ENCODE measurements around the gene NELL1. TPM values are rescaled to one million over a fixed set of nuclear protein-coding genes. Genes with fewer than 3 reads are reported as not detected.

NELL1 gene
- total and polyA plus RNA-seq, 3 experiments from 2014 or later: not detected

DNA sequence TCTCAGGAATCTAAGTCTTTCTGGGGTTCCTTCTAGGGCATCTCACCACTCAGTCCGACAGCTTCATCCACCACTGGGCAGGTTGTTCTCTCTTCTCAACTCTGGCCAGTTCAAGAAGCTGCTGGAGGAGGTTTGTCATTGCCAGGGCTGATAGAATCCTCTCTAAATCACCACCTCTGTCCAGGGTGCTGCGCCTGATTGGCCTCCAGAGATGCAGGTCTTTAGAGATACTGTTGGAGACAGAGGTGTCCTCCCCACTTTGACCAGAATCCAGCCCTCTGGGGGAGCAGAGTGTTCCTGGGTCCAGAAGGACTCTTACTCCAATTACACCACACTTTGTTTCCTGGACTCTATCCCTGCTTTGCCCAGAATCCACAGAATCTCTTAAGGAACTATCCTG, 90.2 kb downstream of the NELL1 start:
- Histone ChIP-seq H3K4me3 (ENCODE audit: low read length) (no peak overlapping the region), H3K27ac (ENCODE audit: low read depth, low read length) (no peak overlapping the region), H3K27me3 (ENCODE audit: insufficient read depth, low read length, poor library complexity, severe bottlenecking) (no peaks in the 10 kb centered on the region), H3K36me3 (ENCODE audit: insufficient read depth, low read length) (no peaks in the 10 kb centered on the region), H3K4me1 (ENCODE audit: insufficient read depth, low read length) (no peaks in the 10 kb centered on the region), H3K9me3 (ENCODE audit: low read length) (no peaks in the 10 kb centered on the region)
- ChIA-PET POLR2A (no interaction called here), CTCF (no interaction called here)
- no peaks in the 10 kb centered on the region for H3K27me3 Mint-ChIP-seq
- peaks cover 0 to 7% (median 3%) of the 10 kb centered on the region in 5 donors for H3K9me3 Mint-ChIP-seq
- H3K4me3 Mint-ChIP-seq: no peak overlapping the region
- H3K4me1 Mint-ChIP-seq: no peaks in the 10 kb centered on the region
- H3K36me3 Mint-ChIP-seq: no peaks in the 10 kb centered on the region
- DNase-seq: no peak
- no peak overlapping the region for H3K27ac Mint-ChIP-seq

- Histone ChIP-seq H3K27me3 (ENCODE audit: insufficient read depth, low read length, poor library complexity, severe bottlenecking) (no peaks in the 10 kb centered on the region), H3K27ac (ENCODE audit: low read depth, low read length) (no peak overlapping the region), H3K36me3 (ENCODE audit: insufficient read depth, low read length) (no peaks in the 10 kb centered on the region), H3K9me3 (ENCODE audit: low read length) (no peaks in the 10 kb centered on the region), H3K4me3 (ENCODE audit: low read length) (no peak overlapping the region), H3K4me1 (ENCODE audit: insufficient read depth, low read length) (no peaks in the 10 kb centered on the region)
- no peak overlapping the region for H3K4me3 Mint-ChIP-seq
- DNase-seq: no peak
- no peaks in the 10 kb centered on the region for H3K4me1 Mint-ChIP-seq
- POLR2A ChIA-PET: no interaction called here
- no peaks in the 10 kb centered on the region for H3K27me3 Mint-ChIP-seq
- no peak overlapping the region for H3K27ac Mint-ChIP-seq
- no peaks in the 10 kb centered on the region for H3K36me3 Mint-ChIP-seq
- CTCF ChIA-PET: no interaction called here
- H3K9me3 Mint-ChIP-seq: peaks cover 0 to 7% (median 6%) of the 10 kb centered on the region in 5 donors
These were observed 91.4 kb downstream of the NELL1 start for GRCh38 chr11:20760811-20761210.

DNA sequence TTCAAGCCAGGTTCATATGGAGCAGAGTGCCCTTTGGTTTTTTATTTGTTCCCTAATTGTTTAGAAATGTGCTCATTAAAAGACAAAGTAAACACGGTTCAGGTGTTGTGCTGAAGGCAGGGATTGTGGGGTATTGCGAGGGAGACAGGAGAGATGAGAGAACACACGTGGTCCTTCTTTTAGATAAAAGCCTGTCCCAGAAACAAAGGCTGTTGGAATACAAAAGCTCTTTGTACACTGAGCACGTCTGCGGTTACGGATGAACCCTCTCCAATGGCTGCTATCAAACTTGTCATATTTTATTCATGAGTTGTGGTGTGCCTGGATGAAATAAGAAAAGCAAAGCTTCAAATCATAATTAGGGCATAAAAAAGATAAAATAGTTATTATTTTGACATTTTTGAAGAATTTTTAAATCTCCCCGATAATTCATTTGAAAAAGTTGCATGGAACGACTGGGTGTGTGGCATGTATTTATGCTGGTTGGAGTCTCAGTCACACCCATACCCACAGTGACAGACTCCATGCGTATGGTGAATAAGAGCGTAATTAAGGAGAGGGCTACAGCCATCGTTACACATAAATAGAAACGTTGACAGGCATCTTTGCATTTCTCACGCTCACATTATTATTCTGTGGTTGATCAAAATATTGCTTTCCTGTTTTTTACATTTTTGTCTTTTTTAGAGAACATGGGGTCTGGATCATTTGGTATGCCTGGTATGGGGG, 92.9 kb downstream of the NELL1 start:
- Mint-ChIP-seq H3K36me3 (no peaks in the 10 kb centered on the region), H3K27me3 (no peaks in the 10 kb centered on the region), H3K9me3 (peaks cover 0 to 6% (median 4%) of the 10 kb centered on the region in 5 donors), H3K27ac (no peak overlapping the region), H3K4me1 (no peaks in the 10 kb centered on the region), H3K4me3 (no peak overlapping the region)
- H3K27ac ChIP-seq (ENCODE audit: low read depth, low read length): no peak overlapping the region
- CTCF ChIA-PET: no interaction called here
- no peaks in the 10 kb centered on the region for H3K36me3 ChIP-seq (ENCODE audit: insufficient read depth, low read length)
- no peaks in the 10 kb centered on the region for H3K9me3 ChIP-seq (ENCODE audit: low read length)
- no peaks in the 10 kb centered on the region for H3K4me1 ChIP-seq (ENCODE audit: insufficient read depth, low read length)
- POLR2A ChIA-PET: no interaction called here
- no peaks in the 10 kb centered on the region for H3K27me3 ChIP-seq (ENCODE audit: insufficient read depth, low read length, poor library complexity, severe bottlenecking)
- no peak overlapping the region for H3K4me3 ChIP-seq (ENCODE audit: low read length)
- DNase-seq: no peak

- Mint-ChIP-seq H3K9me3 (peaks cover 0 to 6% (median 3%) of the 10 kb centered on the region in 5 donors), H3K27me3 (no peaks in the 10 kb centered on the region), H3K27ac (no peak overlapping the region), H3K36me3 (no peaks in the 10 kb centered on the region), H3K4me1 (no peaks in the 10 kb centered on the region), H3K4me3 (no peak overlapping the region)
- no peaks in the 10 kb centered on the region for H3K9me3 ChIP-seq (ENCODE audit: low read length)
- no peaks in the 10 kb centered on the region for H3K4me1 ChIP-seq (ENCODE audit: insufficient read depth, low read length)
- no peak overlapping the region for H3K4me3 ChIP-seq (ENCODE audit: low read length)
- POLR2A ChIA-PET: no interaction called here
- H3K27me3 ChIP-seq (ENCODE audit: insufficient read depth, low read length, poor library complexity, severe bottlenecking): no peaks in the 10 kb centered on the region
- no peak overlapping the region for H3K27ac ChIP-seq (ENCODE audit: low read depth, low read length)
- CTCF ChIA-PET: no interaction called here
- no peaks in the 10 kb centered on the region for H3K36me3 ChIP-seq (ENCODE audit: insufficient read depth, low read length)
- no peak for DNase-seq
These were observed 93.6 kb downstream of the NELL1 start for GRCh38 chr11:20762980-20763379.

- H3K27ac Mint-ChIP-seq: no peak overlapping the region
- CTCF ChIA-PET: no interaction called here
- peaks cover 0 to 5% (median 4%) of the 10 kb centered on the region in 5 donors for H3K9me3 Mint-ChIP-seq
- no peaks in the 10 kb centered on the region for H3K4me1 Mint-ChIP-seq
- Histone ChIP-seq H3K4me1 (ENCODE audit: insufficient read depth, low read length) (no peaks in the 10 kb centered on the region), H3K9me3 (ENCODE audit: low read length) (no peaks in the 10 kb centered on the region), H3K4me3 (ENCODE audit: low read length) (no peak overlapping the region), H3K36me3 (ENCODE audit: insufficient read depth, low read length) (no peaks in the 10 kb centered on the region), H3K27ac (ENCODE audit: low read depth, low read length) (no peak overlapping the region), H3K27me3 (ENCODE audit: insufficient read depth, low read length, poor library complexity, severe bottlenecking) (no peaks in the 10 kb centered on the region)
- no peak for DNase-seq
- POLR2A ChIA-PET: no interaction called here
- no peak overlapping the region for H3K4me3 Mint-ChIP-seq
- H3K36me3 Mint-ChIP-seq: no peaks in the 10 kb centered on the region
- H3K27me3 Mint-ChIP-seq: no peaks in the 10 kb centered on the region
These were observed 101.1 kb downstream of the NELL1 start for GRCh38 chr11:20770414-20770946.

DNA sequence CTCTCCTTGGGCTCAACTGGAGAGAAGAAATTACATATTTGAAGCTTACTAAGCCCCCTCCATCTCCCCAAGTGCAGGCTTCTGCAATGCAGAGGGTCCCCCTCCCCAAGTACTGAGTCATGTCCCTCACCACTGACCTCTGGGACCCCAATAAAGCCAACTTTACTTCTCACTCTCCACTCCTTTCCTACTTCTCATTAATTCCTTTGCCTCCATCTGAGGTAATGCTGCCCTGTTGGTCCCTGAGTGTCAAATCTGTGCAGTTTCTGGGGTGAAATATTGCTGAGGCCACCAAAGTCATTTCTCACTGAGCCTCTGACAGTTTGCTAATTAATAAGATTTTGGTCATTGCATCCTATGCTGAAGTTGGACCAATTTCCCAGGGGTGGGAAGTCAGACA, 101.6 kb downstream of the NELL1 start:
- no peak overlapping the region for H3K27ac ChIP-seq (ENCODE audit: low read depth, low read length)

DNA sequence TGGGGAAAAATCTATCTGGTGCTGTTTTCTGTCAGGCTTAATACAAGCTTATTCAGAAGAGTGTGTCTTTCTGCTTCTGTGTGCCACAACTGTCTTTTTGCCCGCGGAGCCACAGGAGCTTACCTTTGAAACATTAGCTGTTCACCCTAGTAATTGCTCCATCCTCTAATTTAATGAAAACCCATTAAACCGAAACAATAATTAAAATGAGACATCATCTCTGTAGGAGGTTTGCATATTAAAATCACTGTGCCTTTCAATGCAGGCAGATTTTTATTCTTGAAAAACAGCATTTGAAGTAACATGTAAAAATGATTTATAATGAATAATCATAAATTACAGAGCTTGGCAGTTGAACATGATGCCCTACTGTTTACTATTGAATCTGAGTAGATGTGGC, 102.3 kb downstream of the NELL1 start:
- no peak for DNase-seq
- Histone ChIP-seq H3K4me3 (ENCODE audit: low read length) (no peak overlapping the region), H3K9me3 (ENCODE audit: low read length) (no peaks in the 10 kb centered on the region), H3K36me3 (ENCODE audit: insufficient read depth, low read length) (no peaks in the 10 kb centered on the region), H3K27me3 (ENCODE audit: insufficient read depth, low read length, poor library complexity, severe bottlenecking) (no peaks in the 10 kb centered on the region), H3K4me1 (ENCODE audit: insufficient read depth, low read length) (no peaks in the 10 kb centered on the region), H3K27ac (ENCODE audit: low read depth, low read length) (no peak overlapping the region)
- CTCF ChIA-PET: no interaction called here
- H3K9me3 Mint-ChIP-seq: peaks cover 0 to 7% (median 5%) of the 10 kb centered on the region in 5 donors
- no peaks in the 10 kb centered on the region for H3K4me1 Mint-ChIP-seq
- no peak overlapping the region for H3K4me3 Mint-ChIP-seq
- H3K27me3 Mint-ChIP-seq: peaks cover 0 to 1% of the 10 kb centered on the region in 2 donors
- no peak overlapping the region for H3K27ac Mint-ChIP-seq
- no peaks in the 10 kb centered on the region for H3K36me3 Mint-ChIP-seq
- POLR2A ChIA-PET: no interaction called here

More for the DNA sequence above, 101.6 kb downstream of the NELL1 start:
- ChIA-PET POLR2A (no interaction called here), CTCF (no interaction called here)
- Mint-ChIP-seq H3K36me3 (no peaks in the 10 kb centered on the region), H3K27ac (no peak overlapping the region), H3K9me3 (peaks cover 0 to 5% (median 4%) of the 10 kb centered on the region in 5 donors), H3K4me3 (no peak overlapping the region), H3K4me1 (no peaks in the 10 kb centered on the region), H3K27me3 (no peaks in the 10 kb centered on the region)
- Histone ChIP-seq H3K4me3 (ENCODE audit: low read length) (no peak overlapping the region), H3K36me3 (ENCODE audit: insufficient read depth, low read length) (no peaks in the 10 kb centered on the region), H3K9me3 (ENCODE audit: low read length) (no peaks in the 10 kb centered on the region), H3K4me1 (ENCODE audit: insufficient read depth, low read length) (no peaks in the 10 kb centered on the region), H3K27me3 (ENCODE audit: insufficient read depth, low read length, poor library complexity, severe bottlenecking) (no peaks in the 10 kb centered on the region)
- no peak for DNase-seq

DNA sequence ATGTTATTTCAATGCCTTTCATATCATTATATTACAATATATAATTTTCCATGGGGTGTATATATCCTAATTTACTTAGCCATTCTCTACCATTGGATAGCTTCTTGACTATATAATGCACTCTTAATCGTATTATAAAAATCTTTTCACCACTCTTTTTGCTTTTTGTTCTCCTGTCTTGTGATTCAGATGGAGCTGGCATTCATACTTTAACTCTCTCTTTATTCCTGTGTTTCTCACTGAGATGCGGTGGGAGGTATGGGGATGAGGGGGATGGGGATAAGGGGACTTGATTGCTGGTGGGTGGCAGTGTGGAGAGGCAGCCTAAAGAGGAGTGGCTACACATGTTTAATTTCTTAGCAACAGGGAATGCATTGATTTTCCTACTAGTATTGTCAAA, 105.9 kb downstream of the NELL1 start:
- H3K4me1 ChIP-seq (ENCODE audit: insufficient read depth, low read length): no peaks in the 10 kb centered on the region
- CTCF ChIA-PET: no interaction called here
- no peak overlapping the region for H3K27ac ChIP-seq (ENCODE audit: low read depth, low read length)
- H3K4me3 Mint-ChIP-seq: no peak overlapping the region
- POLR2A ChIA-PET: no interaction called here
- no peaks in the 10 kb centered on the region for H3K36me3 ChIP-seq (ENCODE audit: insufficient read depth, low read length)
- no peak overlapping the region for H3K27ac Mint-ChIP-seq
- no peaks in the 10 kb centered on the region for H3K9me3 ChIP-seq (ENCODE audit: low read length)
- peaks cover 0 to 8% (median 3%) of the 10 kb centered on the region in 5 donors for H3K9me3 Mint-ChIP-seq
- H3K4me3 ChIP-seq (ENCODE audit: low read length): no peak overlapping the region
- DNase-seq: no peak
- H3K27me3 Mint-ChIP-seq: peaks cover 0 to 2% of the 10 kb centered on the region in 2 donors
- no peaks in the 10 kb centered on the region for H3K27me3 ChIP-seq (ENCODE audit: insufficient read depth, low read length, poor library complexity, severe bottlenecking)
- H3K36me3 Mint-ChIP-seq: no peaks in the 10 kb centered on the region
- H3K4me1 Mint-ChIP-seq: no peaks in the 10 kb centered on the region

Measured in CD8-positive, alpha-beta memory T cell (primary cell).